ENCODE results near the gene ACY1. TPM values are rescaled to one million over a fixed set of nuclear protein-coding genes. Genes with fewer than 3 reads are reported as not detected.
"Not testable (repeated sequence)": the region's sequence is repeated elsewhere in the genome, so short reads cannot be mapped to it uniquely, and the experiment has no call there.

The ACY1 gene
- total RNA-seq, 2 donors from 2014 or later: 153 to 160 TPM

DNA sequence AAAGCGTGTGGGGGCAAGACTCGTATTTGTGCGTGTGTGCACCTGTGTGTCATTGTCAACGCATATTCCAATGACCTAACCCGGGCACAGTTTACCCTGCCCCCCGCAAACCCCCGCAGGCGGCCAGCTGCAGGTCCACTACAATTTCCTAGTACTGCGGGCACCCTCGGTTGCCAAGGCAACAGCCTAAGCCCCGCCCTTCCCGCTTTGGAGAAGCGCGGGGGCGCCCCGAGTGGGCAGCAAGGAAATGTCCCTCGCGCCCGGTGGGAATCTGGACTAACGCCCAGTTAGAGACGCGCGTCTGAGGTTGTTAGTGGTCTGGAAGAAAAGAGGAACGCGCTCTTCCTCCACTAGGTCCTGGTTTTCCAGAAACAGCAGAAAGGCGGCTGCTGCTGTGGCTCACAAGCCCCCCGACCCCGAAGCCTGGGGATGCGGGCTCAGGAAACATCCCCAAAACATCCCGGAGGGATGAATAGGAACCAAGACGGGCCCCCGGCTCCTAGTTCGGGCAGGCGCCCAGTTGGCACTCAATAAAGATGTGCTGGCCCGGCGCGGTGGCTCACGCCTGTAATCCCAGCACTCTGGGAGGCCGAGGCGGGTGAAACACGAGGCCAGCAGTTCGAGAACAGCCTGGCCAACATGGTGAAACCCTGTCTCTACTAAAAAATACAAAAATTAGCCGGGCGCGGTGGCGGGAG is 7.3 kb upstream of the ACY1 start:
- ATAC-seq (no peak), DNase-seq (peak; percentile 72 to 83)
- intact Hi-C loops (cut with DNase I, micrococcal nuclease): no loop called here

DNA sequence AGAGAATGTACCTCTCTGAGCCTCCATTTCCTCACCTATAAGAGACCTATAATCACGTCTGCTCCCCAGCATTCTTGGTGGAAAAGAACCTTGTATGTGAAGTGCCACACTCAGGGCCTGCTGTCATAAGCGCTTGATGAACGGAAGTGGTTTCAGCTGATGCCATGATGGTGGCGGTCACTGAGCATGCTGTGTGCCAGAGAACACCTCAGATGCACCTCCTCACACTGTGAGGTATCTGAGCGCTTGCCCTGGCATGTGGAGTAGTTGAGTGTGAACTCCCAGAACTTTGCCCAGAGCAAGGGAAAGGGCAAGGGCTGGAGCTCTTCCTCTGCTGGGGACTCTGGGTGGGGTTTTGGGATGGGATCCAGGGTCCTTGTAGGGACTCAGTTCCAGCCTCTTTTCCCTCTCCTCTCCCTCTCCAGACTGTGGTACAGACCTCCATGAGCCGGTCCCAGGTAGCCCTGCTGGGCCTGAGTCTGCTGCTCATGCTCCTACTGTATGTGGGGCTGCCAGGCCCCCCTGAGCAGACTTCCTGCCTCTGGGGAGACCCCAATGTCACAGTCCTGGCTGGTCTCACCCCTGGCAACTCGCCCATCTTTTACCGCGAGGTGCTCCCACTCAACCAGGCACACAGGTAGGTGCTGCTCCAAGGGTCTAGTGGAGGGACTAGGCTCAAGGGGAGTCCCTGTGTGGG is 5.7 kb upstream of the ACY1 start:
- DNase-seq (no peak), ATAC-seq (no peak)

DNA sequence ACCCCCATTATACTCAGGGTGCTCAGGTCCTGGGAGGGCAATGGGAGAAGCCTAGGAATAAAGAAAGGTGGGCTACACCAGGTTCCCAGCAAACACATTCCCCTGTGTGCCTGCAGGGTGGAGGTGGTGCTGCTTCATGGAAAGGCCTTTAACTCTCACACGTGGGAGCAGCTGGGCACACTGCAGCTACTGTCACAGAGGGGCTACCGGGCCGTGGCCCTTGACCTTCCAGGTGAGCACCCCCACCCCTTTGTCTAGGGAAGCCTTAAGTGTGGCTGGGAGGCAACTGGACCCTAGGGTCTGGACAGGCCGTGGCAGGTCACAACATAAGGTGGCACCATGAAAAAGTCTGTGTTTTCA is 5.2 kb upstream of the ACY1 start:
- ATAC-seq: no peak
- intact Hi-C loops (cut with DNase I, micrococcal nuclease): no loop called here
- no peak for DNase-seq

More for the DNA sequence above, 5.7 kb upstream of the ACY1 start:
- intact Hi-C loops (cut with DNase I, micrococcal nuclease): no loop called here

DNA sequence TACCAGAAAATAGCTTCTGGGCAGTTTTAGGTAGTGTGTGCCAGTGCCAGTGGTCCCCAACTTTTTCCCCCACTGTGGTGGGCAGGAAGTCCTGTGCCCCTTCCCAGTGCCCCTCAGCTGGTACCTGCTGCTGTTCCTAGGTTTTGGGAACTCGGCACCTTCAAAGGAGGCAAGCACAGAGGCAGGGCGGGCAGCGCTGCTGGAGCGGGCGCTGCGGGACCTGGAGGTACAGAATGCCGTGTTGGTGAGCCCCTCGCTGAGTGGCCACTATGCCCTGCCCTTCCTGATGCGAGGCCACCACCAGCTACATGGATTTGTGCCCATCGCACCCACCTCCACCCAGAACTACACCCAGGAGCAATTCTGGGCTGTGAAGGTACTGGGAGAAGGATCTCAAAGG is 3.1 kb upstream of the ACY1 start:
- intact Hi-C loops (cut with DNase I, micrococcal nuclease): no loop called here
- ATAC-seq: no peak
- no peak for DNase-seq

DNA sequence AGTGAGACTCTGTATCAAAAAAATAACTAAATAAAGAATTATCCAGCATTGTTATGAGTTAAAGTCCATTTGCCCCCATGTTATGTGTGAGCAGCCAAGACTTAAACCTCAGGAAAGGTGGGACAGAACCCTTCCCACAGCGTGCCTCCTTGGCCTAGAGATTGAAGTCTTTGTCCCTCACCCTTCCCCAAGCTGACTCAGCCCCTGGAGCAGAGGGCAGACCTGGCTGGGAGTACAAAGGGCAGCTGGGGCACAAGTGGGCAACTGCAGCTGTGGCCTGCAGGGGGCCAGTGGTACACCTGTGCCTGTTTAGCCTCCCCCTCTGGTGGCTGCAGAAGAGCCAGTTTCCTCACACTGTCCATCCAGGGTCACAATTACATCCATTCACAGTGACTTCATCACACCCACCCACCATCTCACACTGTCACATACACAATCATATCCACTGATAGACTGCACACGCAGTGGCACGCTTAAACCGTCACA is 940 bp upstream of the ACY1 start:
- ATAC-seq (peak; percentile 69), DNase-seq (peak; percentile 80 to 85)
- intact Hi-C loops (cut with DNase I, micrococcal nuclease): no loop called here

DNA sequence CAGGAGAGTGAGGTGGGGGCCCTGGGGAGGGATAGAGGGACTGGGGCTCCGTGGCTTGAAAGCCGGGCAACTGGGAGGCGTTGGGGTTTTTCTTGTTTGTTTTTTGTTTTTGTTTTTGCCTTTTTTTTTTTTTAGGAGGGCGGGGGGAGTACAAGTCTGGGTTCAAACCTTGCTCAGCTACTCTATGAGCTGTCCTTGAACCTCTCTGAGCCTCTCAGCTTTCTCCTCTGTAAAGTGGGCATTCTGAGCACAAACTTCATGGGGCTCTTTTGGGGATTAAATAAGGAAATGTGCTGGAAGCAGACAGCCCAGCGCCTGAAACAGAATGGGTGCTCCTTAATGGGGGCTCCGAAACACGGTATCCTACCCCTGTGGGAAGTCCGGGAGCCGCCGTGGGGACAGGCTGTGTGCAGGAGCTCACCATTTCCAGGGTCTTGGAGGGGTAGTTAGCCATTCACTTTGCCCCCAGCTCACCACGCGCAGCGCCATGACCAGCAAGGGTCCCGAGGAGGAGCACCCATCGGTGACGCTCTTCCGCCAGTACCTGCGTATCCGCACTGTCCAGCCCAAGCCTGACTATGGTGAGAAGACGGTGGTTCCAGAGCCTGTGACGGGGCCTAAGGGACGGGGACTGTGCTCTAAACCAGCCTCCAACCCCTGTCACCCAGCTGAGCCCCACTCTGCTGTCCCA is 388 bp downstream of the ACY1 start:
- ATAC-seq (no peak), DNase-seq (no peak)
- intact Hi-C loops (cut with DNase I, micrococcal nuclease): no loop called here

DNA sequence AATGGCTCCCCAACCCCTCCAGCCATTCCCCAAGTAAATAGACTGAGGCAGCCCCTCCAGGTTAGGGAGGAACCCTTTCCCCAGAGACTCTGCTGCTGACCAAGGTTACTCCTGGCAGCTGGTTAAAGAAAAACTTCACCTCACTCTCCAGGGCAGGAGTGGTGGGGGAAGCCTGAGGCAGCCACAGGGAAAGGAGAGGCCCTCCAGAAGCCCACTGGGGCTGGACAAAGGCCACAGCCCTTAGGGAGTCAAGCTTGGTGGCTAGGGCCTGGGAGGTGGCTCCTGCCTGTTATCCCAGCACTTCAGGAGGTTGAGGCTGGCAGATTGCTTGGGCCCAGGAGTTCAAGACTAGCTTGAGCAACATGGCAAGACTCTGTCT is 923 bp downstream of the ACY1 start:
- no peak for ATAC-seq
- intact Hi-C loops (cut with DNase I, micrococcal nuclease): no loop called here
- DNase-seq: no peak

DNA sequence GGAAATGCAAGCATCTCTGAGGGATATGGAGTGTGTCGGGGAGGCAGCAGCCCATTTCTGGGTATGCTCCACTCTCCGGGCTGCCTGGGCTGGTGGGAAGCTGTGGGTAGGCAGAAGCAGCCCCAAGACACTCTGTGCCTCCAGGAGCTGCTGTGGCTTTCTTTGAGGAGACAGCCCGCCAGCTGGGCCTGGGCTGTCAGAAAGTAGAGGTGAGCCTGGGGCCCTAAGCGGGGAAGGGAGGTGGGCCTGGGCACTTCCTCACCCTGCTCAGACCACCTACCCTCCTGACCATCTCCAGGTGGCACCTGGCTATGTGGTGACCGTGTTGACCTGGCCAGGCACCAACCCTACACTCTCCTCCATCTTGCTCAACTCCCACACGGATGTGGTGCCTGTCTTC is 1.7 kb downstream of the ACY1 start:
- intact Hi-C loops (cut with DNase I, micrococcal nuclease): no loop called here
- DNase-seq: no peak

DNA sequence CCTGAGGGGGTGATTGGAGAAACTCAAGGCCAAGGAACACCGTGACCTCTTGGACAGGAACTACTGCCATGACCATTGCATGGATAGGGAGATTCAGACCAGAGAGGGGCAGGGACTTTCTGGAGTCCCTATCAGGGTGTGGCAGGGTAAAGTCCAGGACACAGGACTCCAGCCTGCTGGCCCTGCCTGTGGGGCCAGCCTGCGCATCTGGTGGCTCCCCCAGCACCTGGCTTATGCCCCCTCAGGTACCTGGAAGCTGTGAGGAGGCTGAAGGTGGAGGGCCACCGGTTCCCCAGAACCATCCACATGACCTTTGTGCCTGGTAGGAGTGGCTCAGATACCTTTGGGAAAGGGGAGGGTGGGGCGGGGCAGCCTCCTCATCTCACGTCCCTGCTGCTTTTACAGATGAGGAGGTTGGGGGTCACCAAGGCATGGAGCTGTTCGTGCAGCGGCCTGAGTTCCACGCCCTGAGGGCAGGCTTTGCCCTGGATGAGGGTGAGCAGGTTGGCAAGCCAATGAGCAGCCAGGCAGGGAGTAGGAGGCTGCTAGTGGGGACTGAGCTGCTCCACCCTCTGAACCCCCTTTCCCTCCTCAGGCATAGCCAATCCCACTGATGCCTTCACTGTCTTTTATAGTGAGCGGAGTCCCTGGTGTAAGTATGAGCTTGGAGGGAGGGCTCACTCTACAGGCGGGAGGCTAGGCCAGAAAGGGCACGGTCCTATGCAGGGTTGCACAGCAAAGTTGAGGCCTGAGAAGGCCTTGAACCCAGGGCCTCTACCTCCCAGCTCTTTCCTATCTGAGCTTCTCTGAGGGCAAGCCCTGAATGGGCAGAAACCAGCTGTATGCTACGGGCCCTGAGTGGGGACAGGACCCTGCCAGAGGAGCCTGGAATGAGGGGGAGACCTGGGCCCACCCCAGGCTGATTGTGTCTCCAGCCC is 2.9 kb downstream of the ACY1 start:
- ATAC-seq: peak; percentile 41
- peak; percentile 53 to 67 for DNase-seq
- intact Hi-C loops (cut with DNase I, micrococcal nuclease): no loop called here

More for the DNA sequence above, 1.7 kb downstream of the ACY1 start:
- no peak for ATAC-seq

DNA sequence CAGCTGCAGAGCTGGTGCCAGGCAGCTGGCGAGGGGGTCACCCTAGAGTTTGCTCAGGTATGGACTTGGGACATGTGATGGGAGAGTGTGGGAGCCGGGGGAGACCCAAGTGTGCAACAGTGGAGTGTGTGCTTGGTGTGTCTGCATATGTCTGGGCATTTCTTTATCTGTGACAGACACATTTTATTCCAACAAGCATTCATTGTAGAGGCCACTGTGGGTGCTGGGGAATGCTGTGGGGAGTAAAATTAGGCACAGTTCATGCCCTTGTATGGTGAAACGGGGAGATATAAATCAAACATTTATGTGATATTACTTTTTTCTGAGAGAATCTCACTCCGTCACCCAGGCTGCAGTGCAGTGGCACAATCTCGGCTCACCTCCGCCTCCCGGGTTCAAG is 4.2 kb downstream of the ACY1 start:
- intact Hi-C loops (cut with DNase I, micrococcal nuclease): no loop called here
- no peak for DNase-seq
- ATAC-seq: no peak

DNA sequence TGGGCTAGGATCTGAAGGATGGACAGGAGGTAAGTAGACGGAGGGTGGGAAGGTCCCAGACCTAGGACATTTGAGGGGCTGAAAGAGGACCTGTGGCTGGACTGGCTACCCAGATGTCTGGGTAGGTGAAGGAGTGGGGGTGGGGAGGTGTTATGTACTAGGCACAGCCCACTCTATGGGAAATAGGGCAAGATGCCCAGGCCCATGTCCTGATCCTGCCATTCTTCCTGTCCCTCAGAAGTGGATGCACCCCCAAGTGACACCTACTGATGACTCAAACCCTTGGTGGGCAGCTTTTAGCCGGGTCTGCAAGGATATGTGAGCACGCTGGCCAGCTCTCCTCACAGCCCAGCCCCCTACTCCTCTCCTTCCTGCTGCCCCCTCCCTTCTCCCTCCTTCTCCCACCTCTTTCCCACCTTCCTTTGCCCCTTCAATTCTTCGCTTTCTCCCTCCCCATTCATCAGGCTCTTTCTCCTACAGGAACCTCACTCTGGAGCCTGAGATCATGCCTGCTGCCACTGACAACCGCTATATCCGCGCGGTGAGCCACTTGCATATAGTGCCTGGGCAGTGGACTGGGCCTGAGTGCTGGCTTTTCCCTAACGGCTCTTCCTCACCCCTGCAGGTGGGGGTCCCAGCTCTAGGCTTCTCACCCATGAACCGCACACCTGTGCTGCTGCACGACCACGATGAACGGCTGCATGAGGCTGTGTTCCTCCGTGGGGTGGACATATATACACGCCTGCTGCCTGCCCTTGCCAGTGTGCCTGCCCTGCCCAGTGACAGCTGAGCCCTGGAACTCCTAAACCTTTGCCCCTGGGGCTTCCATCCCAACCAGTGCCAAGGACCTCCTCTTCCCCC is 5.2 kb downstream of the ACY1 start:
- ATAC-seq (no peak), DNase-seq (no peak)
- intact Hi-C loops (cut with DNase I, micrococcal nuclease): no loop called here

DNA sequence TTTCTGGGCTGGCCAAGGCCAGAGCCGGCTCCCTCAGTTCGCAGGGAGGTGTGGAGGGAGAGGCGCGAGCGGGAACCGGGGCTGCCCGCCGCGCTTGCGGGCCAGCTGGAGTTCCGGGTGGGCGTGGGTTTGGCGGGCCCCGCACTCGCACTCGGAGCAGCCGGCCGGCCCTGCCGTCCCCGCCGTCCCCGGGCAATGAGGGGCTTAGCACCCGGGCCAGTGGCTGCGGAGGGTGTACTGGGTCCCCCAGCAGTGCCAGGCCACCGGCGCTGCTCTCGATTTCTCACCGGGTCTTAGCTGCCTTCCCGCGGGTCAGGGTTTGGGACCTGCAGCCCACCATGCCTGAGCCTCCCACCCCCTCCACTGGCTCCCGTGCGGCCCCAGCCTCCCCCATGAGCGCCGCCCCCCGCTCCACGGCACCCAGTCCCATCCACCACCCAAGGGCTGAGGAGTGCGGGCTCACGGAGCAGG is 7.2 kb downstream of the ACY1 start:
- DNase-seq; ATAC-seq; intact Hi-C loops (cut with DNase I, micrococcal nuclease): not testable (repeated sequence)

DNA sequence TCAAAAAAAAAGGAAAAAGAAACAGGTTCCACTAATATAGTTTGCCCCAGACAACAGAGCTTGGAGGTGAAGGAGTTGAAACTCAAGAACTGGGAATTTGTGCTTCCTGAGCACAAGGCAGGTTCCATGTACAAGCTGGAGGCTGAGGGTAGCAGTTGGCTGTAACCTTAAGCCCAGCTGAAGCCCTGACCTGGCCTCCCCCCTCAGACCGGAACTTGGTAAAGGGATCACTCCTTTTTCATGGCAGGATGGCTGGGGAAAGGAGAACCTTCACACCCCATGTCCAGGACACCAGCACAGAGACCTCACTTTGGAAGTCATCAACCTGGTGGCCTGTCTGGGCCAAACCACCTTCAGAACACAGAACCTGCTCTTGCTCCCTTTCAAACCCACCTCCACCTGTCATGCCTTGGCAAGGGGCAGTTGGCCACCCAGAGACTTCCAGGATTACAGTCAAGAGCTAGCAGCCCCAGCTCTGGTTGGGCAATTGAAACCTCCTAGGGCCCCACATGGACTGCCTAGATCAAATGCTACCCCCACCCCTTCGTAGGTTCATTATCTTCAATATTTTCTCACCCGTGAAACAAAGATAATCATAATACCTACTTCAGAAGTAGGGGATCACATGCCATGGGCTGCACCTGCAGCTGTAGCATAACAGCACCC is 8.8 kb downstream of the ACY1 start:
- DNase-seq: no peak

DNA sequence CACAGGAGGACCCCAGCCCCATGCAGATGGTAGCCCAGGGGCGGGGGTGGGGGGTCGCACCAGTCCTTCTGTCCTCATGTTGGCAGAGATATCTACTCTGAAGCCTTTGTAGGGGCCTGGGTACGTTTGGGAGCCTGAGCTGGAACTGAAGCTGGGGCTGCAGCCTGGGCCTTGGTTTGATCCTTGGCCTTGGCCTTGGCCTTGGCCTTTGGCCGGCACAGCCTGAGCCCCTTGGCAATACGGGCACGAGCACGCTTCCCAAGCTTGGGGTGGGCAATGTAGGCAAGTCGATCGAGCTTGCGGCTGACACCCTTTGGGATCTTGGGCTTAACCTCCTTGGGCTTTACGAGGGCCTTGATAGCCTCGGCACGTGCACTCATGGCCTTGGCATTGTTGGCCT is 10.3 kb downstream of the ACY1 start:
- DNase-seq; intact Hi-C loops (cut with DNase I, micrococcal nuclease); ATAC-seq: not testable (repeated sequence)

More for the DNA sequence above, 8.8 kb downstream of the ACY1 start:
- ATAC-seq: no peak
- intact Hi-C loops (cut with DNase I, micrococcal nuclease): no loop called here

DNA sequence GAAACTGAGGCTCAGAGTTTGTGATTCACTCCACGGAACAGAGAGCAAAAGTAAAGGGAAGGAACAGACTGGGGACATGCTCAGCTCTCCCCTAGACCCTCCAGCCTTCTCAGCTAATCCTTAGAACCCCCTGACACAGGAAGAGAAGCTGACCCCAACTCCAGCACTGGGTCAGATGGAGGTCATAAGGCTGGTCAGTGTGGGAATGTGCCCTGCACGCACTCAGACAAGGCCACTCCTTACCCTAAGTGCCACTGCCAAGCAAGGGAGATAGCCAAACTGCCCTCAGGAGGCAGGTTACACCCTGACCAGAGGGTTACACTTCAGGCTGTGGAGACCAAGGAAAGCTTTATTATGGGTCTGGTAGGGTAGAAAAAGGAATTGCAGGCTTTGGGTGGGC is 11.2 kb downstream of the ACY1 start:
- intact Hi-C loops (cut with DNase I, micrococcal nuclease): no loop called here
- no peak for ATAC-seq
- DNase-seq: no peak

DNA sequence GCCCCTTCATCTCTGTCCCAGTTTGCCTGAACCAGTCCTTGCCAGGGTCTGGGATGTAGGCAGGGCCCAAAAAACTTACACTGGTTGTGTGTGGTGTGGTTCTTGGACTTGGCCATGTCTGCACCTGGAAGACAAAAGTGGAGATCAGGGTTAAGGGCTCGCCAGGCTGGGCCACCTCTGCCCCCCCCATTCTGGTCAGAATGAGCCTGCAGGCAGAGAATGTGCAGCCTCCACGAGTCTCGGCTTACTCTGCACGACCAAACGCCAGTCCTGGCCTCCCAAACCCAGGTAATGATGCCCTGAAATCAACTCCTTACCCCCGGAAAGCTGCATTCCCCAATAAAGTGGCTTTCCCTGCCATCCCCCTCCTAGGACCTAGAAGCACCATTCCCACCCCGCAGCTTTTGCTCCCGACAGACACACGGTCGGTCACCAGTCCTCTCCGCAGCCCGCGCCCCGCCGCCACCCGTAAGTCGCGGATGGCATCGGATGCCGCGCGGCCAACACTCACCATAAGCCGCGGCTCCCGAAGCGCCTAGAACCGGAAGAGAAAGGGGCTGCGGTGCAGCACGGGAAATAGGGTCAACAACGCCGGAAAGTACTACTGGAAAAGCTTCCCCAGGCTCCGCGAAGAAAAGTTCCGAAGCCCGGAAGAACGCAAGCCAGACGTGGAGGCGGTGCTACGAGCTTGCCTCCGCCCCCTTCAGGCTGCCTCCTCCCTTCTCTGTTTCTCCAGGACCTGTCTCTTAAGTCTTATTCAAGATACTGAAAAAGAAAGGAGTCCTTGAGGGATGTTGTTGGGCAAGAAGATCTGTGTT is 12.2 kb downstream of the ACY1 start, which contains the start of gene RPL29:
RPL29 (minus strand) TSS at position 550 of the 818 bp plus-strand sequence; CDS start at position 116, 434 bp downstream.
- intact Hi-C loops (cut with DNase I, micrococcal nuclease): loop anchor here in 1 of 2 donors (5.0 kb wide), 1 partner anchor 137 kb away; no protein-coding TSS in a partner anchor

More for the DNA sequence above, 12.2 kb downstream of the ACY1 start, which contains the start of gene RPL29:
- peak; percentile 92 to 93 for DNase-seq
- peak; percentile 96 for ATAC-seq
